NCI-H1105 treated with DMSO at 0.1 percent for 48 hours (cell line): Measurements from ENCODE around the gene BLOC1S2.
"Not testable (repeated sequence)": the region's sequence is repeated elsewhere in the genome, so short reads cannot be mapped to it uniquely, and the experiment has no call there.

Experiments used
- DNase-seq: peaks from one replicate; lab custom pipeline; 2025; lab: John Stamatoyannopoulos, UW

Gene BLOC1S2

GRCh38 chr10:100286051-100287033 lies at the start of gene BLOC1S2:
Gene BLOC1S2, minus strand, starts transcription at chr10:100286680. Its CDS starts 21 bp downstream, at chr10:100286659.
- DNase-seq, result peak; percentile 52

GRCh38 chr10:100334762-100335161 lies 48.3 kb upstream of the BLOC1S2 start:
- DNase-seq, result no peak

- DNase-seq, result no peak
Measured at GRCh38 chr10:100333661-100334440, 47.4 kb upstream of the BLOC1S2 start.

- no peak for DNase-seq
Measured at GRCh38 chr10:100333106-100333505, 46.6 kb upstream of the BLOC1S2 start.

GRCh38 chr10:100330079-100330478 lies 43.6 kb upstream of the BLOC1S2 start, which contains the start of gene PKD2L1:
Gene PKD2L1, minus strand, starts transcription at chr10:100330228. Its CDS starts 125 bp downstream, at chr10:100330103.
- DNase-seq, result no peak

GRCh38 chr10:100328198-100328597 lies 41.7 kb upstream of the BLOC1S2 start:
- no peak for DNase-seq

- DNase-seq, result no peak
Measured at GRCh38 chr10:100327718-100328009, 41.2 kb upstream of the BLOC1S2 start.

GRCh38 chr10:100327007-100327717 lies 40.7 kb upstream of the BLOC1S2 start:
- DNase-seq, result no peak

GRCh38 chr10:100325158-100325557 lies 38.7 kb upstream of the BLOC1S2 start:
- no peak for DNase-seq

GRCh38 chr10:100319707-100320402 lies 33.4 kb upstream of the BLOC1S2 start:
- no peak for DNase-seq

GRCh38 chr10:100318207-100318606 lies 31.7 kb upstream of the BLOC1S2 start:
- DNase-seq, result no peak

GRCh38 chr10:100315615-100316014 lies 29.1 kb upstream of the BLOC1S2 start:
- DNase-seq, result no peak

GRCh38 chr10:100311298-100311697 lies 24.8 kb upstream of the BLOC1S2 start:
- DNase-seq, result no peak

GRCh38 chr10:100307684-100308083 lies 21.2 kb upstream of the BLOC1S2 start:
- no peak for DNase-seq

GRCh38 chr10:100306861-100307260 lies 20.4 kb upstream of the BLOC1S2 start:
- DNase-seq, result no peak

- DNase-seq, result no peak
Measured at GRCh38 chr10:100304414-100304813, 17.9 kb upstream of the BLOC1S2 start.

GRCh38 chr10:100303724-100304319 lies 17.3 kb upstream of the BLOC1S2 start:
- peak; percentile 4 for DNase-seq

- not testable (repeated sequence) for DNase-seq
Measured at GRCh38 chr10:100301123-100301522, 14.6 kb upstream of the BLOC1S2 start.

GRCh38 chr10:100297242-100297641 lies 10.8 kb upstream of the BLOC1S2 start:
- DNase-seq, result no peak

GRCh38 chr10:100293066-100293465 lies 6.6 kb upstream of the BLOC1S2 start:
- DNase-seq, result no peak

GRCh38 chr10:100292300-100292699 lies 5.8 kb upstream of the BLOC1S2 start:
- not testable (repeated sequence) for DNase-seq
